LNCaP clone FGC (cell line): ENCODE measurements around the gene PVALEF.

Experiments
- DNase-seq: peaks from one replicate; pipeline ENCODE4 v3.0.0-alpha.2; 2011; ENCODE audit warnings: low read depth
- H3K4me3 ChIP-seq: 2 replicates; pipeline ENCODE4 v1.5.1; 2011; ENCODE audit warnings: mild to moderate bottlenecking, low read depth, low read length, control low read depth
- TF ChIP-seq, protein P1 (sequence below): IDR thresholded peaks from 2 replicates; pipeline ENCODE4 v1.5.1; 2012; ENCODE audit warnings: mild to moderate bottlenecking; ENCODE audit not compliant: control insufficient read depth, insufficient read depth; ENCODE audit errors: extremely low read depth

PVALEF gene

DNA sequence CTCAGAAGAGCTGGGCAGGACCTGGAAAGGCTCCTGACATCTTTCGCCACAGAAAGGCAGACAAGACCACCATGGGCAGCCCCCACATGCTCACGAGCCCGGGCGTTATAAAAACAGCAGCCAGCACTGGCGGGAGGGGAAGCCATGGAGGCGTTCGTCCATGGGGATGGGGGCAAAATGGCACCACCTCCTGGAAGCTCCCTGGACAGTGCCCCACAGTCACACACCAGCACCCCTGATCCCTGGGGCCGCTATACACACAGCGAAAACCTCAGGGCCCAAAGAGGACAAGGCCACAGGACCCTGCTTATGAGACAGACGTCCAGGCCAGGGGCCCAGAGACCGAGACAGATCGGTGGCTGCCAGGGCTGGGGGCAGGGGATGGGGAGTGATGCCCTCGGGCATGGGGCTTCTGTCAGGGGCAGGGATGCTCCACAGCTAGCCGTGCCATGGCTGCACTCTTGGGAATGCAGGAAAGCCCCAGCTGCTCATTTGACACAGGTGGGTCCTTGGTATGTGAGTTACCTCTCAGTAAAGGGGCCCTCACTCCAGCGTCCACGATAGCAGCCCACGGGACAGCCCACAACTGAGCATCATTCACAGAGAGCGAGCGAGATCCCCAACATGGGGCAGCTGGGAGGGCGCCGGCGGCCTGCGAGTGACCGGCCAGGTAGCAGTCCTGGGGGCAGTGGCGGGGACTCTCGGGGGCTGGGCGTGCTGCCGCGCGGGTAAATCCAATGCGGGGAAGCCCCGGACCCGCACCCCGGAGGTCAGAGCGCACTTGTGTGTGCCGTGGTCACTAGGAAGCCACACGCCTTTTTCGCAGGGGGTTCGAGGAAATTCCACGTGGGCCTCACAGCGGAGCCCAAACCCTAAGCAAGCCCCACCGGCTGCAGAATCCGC is 6.4 kb upstream of the PVALEF start:
- DNase-seq, result no peak
- H3K4me3 ChIP-seq, result no peak overlapping the region
- TF ChIP-seq, protein P1, sequence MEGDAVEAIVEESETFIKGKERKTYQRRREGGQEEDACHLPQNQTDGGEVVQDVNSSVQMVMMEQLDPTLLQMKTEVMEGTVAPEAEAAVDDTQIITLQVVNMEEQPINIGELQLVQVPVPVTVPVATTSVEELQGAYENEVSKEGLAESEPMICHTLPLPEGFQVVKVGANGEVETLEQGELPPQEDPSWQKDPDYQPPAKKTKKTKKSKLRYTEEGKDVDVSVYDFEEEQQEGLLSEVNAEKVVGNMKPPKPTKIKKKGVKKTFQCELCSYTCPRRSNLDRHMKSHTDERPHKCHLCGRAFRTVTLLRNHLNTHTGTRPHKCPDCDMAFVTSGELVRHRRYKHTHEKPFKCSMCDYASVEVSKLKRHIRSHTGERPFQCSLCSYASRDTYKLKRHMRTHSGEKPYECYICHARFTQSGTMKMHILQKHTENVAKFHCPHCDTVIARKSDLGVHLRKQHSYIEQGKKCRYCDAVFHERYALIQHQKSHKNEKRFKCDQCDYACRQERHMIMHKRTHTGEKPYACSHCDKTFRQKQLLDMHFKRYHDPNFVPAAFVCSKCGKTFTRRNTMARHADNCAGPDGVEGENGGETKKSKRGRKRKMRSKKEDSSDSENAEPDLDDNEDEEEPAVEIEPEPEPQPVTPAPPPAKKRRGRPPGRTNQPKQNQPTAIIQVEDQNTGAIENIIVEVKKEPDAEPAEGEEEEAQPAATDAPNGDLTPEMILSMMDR, result no peak

DNA sequence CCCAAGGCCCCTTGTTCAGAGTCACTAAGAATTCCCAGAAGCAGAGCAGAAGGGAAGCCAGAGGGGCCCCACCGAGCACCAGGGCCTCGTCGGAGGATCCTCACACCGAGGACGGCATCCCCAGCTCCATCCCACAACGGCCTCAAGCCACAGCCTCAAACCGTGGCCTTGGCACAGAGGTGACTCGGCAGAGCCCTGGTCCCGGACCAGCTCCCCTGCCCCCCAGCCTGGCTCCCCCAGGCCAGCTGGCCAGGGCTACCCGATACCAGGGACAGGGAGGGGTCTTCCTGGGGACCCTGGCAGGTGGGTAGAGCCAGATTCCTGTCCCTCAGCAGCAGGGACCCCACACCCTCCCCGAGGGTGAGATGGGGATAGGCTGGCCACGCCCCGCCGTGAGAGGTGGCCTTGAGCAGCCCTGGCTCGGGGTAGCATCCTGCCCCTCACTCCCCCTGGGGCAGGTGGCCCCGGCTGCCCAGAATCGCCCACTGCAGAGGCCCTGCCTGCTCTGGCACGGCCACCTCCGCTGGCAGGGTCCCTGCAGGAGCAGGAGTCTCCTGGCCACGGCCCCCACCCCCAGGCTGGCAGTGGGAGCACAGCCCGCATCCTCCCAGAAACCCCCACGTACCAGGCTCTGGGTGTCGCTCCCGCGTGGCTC is 5.6 kb upstream of the PVALEF start:
- no peak for DNase-seq
- H3K4me3 ChIP-seq, result no peak overlapping the region
- TF ChIP-seq, protein P1, result no peak

DNA sequence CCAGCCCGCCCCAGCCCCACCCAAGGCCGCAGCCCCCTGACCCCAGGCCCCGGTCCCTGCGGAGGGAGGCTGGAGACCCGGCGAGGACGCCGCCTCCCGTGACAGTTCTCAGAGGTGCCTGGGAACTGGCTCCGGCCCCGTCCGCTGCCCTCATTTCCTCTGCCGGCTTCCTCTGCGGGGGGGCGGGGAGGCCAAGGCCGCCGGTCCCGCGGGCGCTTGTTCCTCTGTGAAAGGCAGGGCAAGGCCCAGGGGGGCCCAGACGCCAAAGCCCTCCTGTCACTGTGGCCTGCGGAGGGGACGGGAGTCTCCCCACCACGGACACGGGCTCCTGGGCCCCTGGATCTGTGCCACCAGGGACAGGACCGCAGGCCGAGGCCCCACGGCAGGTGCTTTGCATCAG is 5.0 kb upstream of the PVALEF start:
- no peak overlapping the region for H3K4me3 ChIP-seq
- no peak for DNase-seq
- TF ChIP-seq, protein P1, result no peak

DNA sequence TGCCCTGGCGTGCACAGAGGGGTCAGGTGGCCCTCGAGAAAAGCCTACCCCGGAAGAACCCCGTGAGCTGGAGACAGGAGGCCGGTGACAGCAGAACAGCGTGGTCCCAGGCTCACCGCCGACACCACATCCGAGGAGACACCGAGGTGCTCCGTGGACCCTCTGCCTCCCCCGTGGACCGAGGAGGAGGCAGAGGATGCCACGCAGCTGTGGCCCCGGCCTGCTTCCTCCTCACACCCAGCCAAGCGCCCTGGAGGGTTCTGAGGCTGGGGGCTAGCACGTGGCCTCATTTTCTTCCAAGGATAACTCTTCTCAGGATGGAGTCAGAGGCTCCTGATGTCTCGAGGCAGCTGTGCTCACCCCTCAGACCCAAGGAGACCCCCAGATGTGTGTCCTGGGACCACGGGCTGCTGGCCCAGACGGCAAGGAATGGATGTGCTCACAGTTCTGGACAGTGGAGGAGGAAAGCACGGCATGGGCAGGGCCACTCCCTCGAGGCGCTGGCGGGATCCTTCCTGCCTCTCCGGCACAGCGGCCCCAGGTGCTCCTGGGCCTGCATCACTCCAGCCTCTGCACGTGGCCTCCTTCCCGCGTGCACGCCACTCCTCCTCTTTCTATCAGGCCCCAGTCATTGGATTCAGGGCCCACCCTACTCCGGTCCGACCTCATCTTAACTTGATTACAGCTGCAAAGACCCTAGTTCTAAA is 4.4 kb upstream of the PVALEF start:
- no peak for DNase-seq
- no peak overlapping the region for H3K4me3 ChIP-seq
- TF ChIP-seq, protein P1, result no peak

DNA sequence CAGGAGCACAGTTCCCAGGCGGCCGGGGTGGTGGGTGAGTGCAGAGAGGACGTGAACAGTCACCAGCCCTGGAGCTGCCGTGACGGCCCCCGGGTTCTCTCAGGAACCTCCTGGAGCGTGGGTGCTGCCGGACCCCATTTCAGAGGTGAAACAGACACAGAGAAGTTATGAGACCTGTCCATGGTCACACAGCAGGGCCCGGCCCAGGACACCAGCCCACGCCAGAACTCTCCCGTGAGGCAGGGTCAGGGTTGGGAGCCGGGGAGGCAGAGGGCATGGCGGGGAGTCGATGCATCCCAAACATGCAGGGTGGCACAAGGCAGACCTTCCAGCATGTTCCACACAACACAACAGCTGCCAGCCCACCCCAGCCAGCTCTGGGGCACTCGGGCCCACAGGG is 3.8 kb upstream of the PVALEF start:
- DNase-seq, result no peak
- no peak overlapping the region for H3K4me3 ChIP-seq
- TF ChIP-seq, protein P1, result no peak

DNA sequence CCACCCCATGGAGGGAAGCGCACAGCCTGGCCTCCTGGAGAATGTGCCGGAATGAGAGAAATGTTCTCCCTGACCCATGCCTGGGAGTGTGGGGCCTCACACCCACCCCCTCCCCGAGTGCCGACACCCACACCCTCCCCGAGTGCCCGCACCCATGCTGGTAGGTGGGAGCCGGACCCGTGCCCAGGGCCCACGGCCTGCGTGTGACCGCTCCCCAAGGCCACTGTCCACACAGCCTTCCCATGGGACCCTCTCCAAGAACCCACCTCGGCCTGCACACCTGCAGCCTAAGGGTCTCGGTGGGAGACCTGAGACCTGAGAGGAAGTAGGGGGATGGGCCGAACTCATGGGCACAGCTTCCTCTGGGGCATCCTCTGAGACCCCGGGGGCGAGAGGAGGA is 3.3 kb upstream of the PVALEF start:
- no peak overlapping the region for H3K4me3 ChIP-seq
- no peak for DNase-seq
- TF ChIP-seq, protein P1, result no peak
